ENCODE measurements around the gene SST.

The SST gene

DNA sequence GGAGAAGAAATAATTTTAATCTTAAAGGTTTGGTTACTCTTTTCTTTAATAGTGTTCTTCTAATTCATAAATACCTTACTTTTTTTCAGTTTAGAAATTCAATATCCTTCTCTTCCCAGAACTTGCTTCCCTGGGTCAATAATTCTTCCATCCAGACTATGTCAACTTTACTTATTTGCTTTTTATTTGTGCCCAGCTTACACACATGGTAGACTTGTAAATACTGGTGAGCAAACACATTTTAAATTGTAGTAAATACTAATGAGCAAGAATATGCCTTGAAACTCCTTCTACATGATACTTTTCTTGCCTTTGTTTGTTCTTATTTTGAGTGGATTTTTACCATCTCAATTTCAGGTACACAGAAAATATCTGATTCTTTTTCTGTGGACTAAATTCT, 33.7 kb downstream of the SST start:
- no peak for DNase-seq
- no peak for TF ChIP-seq CTCF (IDR thresholded peaks at IDR 0.05; ENCODE audit: low read depth, low read length)
- Histone ChIP-seq H3K27me3 (ENCODE audit: insufficient read depth, low read depth, severe bottlenecking) (peaks cover 33% of the 10 kb centered on the region), H3K9me3 (ENCODE audit: severe bottlenecking) (peaks cover 2% of the 10 kb centered on the region), H3K4me3 (ENCODE audit: low read depth, low read length) (no peak overlapping the region), H3K36me3 (no peaks in the 10 kb centered on the region), H3K27ac (no peak overlapping the region)

GRCh38 chr3:187630404-187630803, 39.8 kb downstream of the SST start:
- Histone ChIP-seq H3K27me3 (ENCODE audit: insufficient read depth, low read depth, severe bottlenecking) (peaks cover 68% of the 10 kb centered on the region), H3K27ac (no peak overlapping the region), H3K36me3 (no peaks in the 10 kb centered on the region), H3K9me3 (ENCODE audit: severe bottlenecking) (peaks cover 2% of the 10 kb centered on the region), H3K4me3 (ENCODE audit: low read depth, low read length) (no peak overlapping the region)
- no peak for DNase-seq
- TF ChIP-seq CTCF (IDR thresholded peaks at IDR 0.05; ENCODE audit: low read depth, low read length): no peak

DNA sequence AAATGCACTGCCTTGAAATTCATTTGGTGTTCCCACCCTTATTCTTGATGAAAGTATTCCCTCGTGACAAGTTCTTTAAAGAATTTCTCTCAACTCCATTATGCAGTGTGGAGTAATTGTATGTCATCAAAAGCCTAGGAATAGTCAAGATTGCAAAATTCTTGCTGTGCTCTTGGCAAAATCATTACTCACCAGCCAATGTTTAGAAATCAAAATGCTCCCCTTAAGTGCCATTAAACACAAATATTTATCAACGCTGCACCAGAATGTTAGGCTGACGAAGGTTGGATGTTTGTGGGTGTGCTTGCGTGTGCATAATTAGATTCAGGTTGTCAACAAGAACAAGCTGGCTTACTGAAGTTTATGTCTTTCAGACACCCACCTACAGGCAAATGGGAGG, 40.5 kb downstream of the SST start:
- Histone ChIP-seq H3K36me3 (no peaks in the 10 kb centered on the region), H3K27ac (no peak overlapping the region), H3K4me3 (ENCODE audit: low read depth, low read length) (no peak overlapping the region), H3K27me3 (ENCODE audit: insufficient read depth, low read depth, severe bottlenecking) (peaks cover 75% of the 10 kb centered on the region), H3K9me3 (ENCODE audit: severe bottlenecking) (no peaks in the 10 kb centered on the region)
- no peak for TF ChIP-seq CTCF (IDR thresholded peaks at IDR 0.05; ENCODE audit: low read depth, low read length)
- DNase-seq: no peak

- Histone ChIP-seq H3K36me3 (no peaks in the 10 kb centered on the region), H3K4me3 (ENCODE audit: low read depth, low read length) (no peak overlapping the region), H3K27ac (no peak overlapping the region), H3K27me3 (ENCODE audit: insufficient read depth, low read depth, severe bottlenecking) (peaks cover 76% of the 10 kb centered on the region), H3K9me3 (ENCODE audit: severe bottlenecking) (no peaks in the 10 kb centered on the region)
- DNase-seq: peak; percentile 14
- no peak for TF ChIP-seq CTCF (IDR thresholded peaks at IDR 0.05; ENCODE audit: low read depth, low read length)
These were observed 42.0 kb downstream of the SST start for GRCh38 chr3:187628169-187628568.

DNA sequence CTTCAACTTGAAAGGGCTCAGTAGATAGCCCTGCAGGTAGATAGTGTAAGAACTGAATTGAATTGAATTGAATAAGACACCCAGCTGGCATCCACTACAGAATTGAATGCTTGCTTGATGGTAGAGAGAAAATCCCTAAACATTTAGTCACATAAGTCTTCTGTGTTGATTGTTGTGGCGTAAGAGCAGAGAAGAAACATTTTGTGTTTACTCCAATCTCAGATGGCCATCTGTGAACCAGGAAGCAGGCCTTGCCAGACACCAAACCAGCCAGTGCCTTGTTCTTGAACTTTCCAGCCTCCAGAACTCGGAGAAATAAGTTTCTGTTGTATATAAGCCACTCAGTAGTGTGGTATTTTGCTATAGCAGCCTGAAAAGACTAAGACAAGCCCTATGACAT, 43.6 kb downstream of the SST start:
- TF ChIP-seq CTCF (IDR thresholded peaks at IDR 0.05; ENCODE audit: low read depth, low read length): no peak
- Histone ChIP-seq H3K36me3 (no peaks in the 10 kb centered on the region), H3K27ac (no peak overlapping the region), H3K4me3 (ENCODE audit: low read depth, low read length) (no peak overlapping the region), H3K27me3 (ENCODE audit: insufficient read depth, low read depth, severe bottlenecking) (peaks cover 71% of the 10 kb centered on the region), H3K9me3 (ENCODE audit: severe bottlenecking) (no peaks in the 10 kb centered on the region)
- DNase-seq: no peak

DNA sequence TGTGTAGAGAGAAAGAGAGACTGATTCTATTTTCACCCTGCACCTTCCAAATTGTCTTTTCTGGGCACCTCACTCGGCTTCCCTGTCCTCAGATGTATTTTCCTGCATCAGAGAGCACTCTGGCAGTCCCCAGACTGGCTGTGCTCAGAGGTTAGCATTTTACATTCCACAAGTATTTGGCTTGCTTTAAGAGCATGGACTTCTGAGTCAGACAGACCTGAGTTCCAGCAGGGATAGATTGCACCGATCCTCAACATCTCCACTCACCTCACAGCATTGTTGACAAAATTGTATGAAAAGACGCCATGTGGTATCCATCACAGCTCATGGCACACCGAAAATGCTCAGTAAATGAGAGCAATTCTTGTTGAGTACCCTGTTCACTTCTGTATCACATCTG, 45.6 kb downstream of the SST start:
- H3K27ac ChIP-seq: no peak overlapping the region
- no peaks in the 10 kb centered on the region for H3K36me3 ChIP-seq
- H3K27me3 ChIP-seq (ENCODE audit: insufficient read depth, low read depth, severe bottlenecking): peaks cover 76% of the 10 kb centered on the region
- no peaks in the 10 kb centered on the region for H3K9me3 ChIP-seq (ENCODE audit: severe bottlenecking)
- no peak for TF ChIP-seq CTCF (IDR thresholded peaks at IDR 0.05; ENCODE audit: low read depth, low read length)
- no peak for DNase-seq
- no peak overlapping the region for H3K4me3 ChIP-seq (ENCODE audit: low read depth, low read length)
